HG03108 (cell line): Measurements from ENCODE around the gene CUX1.

Experiments used
- ATAC-seq: cut with Tn5 transposase; IDR thresholded peaks from one replicate; pipeline ENCODE4 v1.9.1; 2021; ENCODE audit warnings: moderate library complexity; ENCODE audit not compliant: unreplicated experiment

Gene CUX1

GRCh38 chr7:102196028-102196427, 378.6 kb downstream of the CUX1 start:
- no peak for ATAC-seq

GRCh38 chr7:102197161-102197560, 379.7 kb downstream of the CUX1 start:
- ATAC-seq: no peak

GRCh38 chr7:102197599-102197998, 380.2 kb downstream of the CUX1 start:
- ATAC-seq: no peak

GRCh38 chr7:102198417-102198956, 381.1 kb downstream of the CUX1 start:
- ATAC-seq: no peak

GRCh38 chr7:102201576-102201975, 384.1 kb downstream of the CUX1 start:
- no peak for ATAC-seq

- no peak for ATAC-seq
These were observed 385.1 kb downstream of the CUX1 start for GRCh38 chr7:102202556-102202955.

- ATAC-seq: no peak
These were observed 385.8 kb downstream of the CUX1 start for GRCh38 chr7:102203218-102203617.

- no peak for ATAC-seq
These were observed 386.8 kb downstream of the CUX1 start for GRCh38 chr7:102204212-102204611.

GRCh38 chr7:102205915-102206314, 388.5 kb downstream of the CUX1 start:
- no peak for ATAC-seq

GRCh38 chr7:102208826-102209225, 391.4 kb downstream of the CUX1 start:
- no peak for ATAC-seq

- no peak for ATAC-seq
These were observed 393.4 kb downstream of the CUX1 start for GRCh38 chr7:102210787-102211186.

GRCh38 chr7:102211590-102212550, 394.4 kb downstream of the CUX1 start:
- peak; percentile 72 for ATAC-seq

- no peak for ATAC-seq
These were observed 397.1 kb downstream of the CUX1 start for GRCh38 chr7:102214477-102215072.

GRCh38 chr7:102215256-102215655, 397.8 kb downstream of the CUX1 start:
- ATAC-seq: no peak

GRCh38 chr7:102215711-102216110, 398.3 kb downstream of the CUX1 start:
- no peak for ATAC-seq

GRCh38 chr7:102216573-102217314, 399.3 kb downstream of the CUX1 start:
- no peak for ATAC-seq

GRCh38 chr7:102220229-102220850, 402.9 kb downstream of the CUX1 start:
- ATAC-seq: no peak

- no peak for ATAC-seq
These were observed 403.8 kb downstream of the CUX1 start for GRCh38 chr7:102220960-102221800.

- no peak for ATAC-seq
These were observed 404.5 kb downstream of the CUX1 start for GRCh38 chr7:102221961-102222360.

GRCh38 chr7:102222445-102222844, 405.0 kb downstream of the CUX1 start:
- no peak for ATAC-seq
